ENCODE data around the gene CD52.

The CD52 gene

GRCh38 chr1:26335774-26336476 lies 18.2 kb downstream of the CD52 start:
- DNase-seq (ENCODE audit: low read depth), result no peak

GRCh38 chr1:26336477-26337205 lies 18.9 kb downstream of the CD52 start:
- DNase-seq (ENCODE audit: low read depth), result no peak

- no peak for DNase-seq (ENCODE audit: low read depth)
These were observed 19.4 kb downstream of the CD52 start for GRCh38 chr1:26337206-26337535.

DNA sequence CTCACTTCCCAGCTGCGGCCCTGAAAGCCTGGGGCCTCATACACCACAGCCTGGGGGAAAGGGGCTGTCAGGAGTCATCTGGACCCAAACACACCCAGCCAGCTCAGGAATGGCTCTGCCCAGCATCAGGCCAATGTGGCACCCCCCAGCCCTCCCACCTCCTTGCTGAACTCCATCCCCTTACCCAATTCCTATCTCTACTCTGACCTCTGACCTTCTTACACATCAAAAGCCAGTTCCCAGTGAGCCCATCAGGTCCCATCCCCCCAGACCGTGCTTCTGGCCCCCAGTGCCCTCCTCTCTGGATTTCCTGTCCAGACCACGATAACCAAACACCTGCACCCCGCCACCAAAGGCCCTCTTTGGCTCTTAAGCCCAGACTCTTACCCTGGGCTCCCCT lies 19.9 kb downstream of the CD52 start:
- no peak for DNase-seq (ENCODE audit: low read depth)

DNA sequence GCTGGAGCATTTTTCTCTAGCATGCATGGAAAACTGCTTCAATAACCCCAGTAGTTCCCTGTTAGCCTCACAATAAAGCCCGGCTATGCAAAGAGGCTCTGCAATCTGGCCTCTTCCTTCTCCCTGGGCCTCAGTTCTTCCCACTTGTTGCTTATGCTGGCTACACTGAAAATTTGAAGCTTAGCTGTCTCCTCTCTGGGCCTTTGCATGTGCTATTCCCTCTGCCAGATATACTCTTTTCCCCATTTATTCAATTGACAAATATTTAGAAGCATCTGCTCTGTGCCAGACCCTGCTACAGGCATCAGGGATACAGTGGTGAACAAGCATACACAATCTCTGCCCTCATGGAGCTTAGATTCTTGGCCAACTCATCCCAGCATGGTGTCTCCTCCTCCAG lies 20.9 kb downstream of the CD52 start:
- DNase-seq (ENCODE audit: low read depth), result no peak

DNA sequence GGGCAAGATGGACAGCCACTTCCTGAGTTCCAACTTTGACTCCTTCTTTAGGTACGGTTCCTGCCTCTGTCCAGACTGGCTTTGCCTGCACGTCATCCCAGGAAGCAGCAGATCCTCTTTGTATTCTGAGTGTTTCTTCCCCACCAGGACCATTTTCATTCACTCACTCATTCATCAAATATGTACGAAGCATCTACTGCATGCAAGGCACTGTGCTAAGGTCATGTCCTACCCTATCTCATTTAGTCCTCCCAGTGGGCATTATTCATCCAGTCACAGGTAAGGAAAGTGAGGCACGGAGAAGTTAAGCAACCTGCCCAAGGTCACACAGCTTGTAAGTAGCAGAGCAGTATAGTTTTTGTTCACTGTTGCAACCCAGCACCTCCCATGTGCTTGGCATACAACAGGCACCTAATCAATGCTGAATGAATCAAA lies 22.3 kb downstream of the CD52 start:
- DNase-seq (ENCODE audit: low read depth), result no peak

DNA sequence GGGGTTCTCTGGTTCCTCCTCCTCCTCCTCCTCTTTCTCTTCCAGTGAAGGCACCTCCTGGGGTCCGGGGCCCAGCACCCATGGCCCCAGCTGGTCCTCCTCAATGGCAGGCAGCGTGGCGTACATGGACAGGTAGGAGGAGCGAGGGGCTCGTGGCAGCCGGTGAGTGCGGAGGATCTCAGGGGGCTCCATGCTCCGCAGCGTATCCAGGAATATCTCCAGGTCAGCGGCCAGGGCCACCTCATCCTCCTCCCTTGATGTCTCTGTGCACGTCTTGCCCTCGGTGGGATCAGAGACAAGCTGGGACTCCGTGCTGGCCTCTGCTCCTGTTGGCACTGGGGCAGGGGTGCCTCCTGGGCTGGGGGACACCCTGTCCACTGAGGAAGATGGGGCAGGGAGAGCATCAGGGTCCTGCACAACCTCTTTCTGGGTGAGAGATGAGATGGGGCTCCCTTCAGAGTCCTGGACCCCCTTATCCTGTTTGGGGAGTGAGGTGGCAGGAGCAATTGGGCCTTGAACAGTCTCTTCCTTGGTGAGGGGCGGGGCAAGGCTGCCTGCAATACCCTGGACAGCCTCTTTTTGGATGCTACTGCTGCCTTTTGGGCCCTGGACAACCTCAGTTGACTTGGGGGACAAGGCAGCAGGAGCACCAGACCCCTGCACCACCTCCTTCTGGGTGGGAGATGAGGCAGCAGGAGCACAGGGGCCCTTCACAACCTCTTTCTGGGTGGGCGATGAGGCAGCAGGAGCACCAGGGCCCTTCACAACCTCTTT lies 26.6 kb downstream of the CD52 start:
- DNase-seq (ENCODE audit: low read depth), result no peak

GRCh38 chr1:26345718-26346117 lies 28.0 kb downstream of the CD52 start:
- DNase-seq (ENCODE audit: low read depth), result no peak

DNA sequence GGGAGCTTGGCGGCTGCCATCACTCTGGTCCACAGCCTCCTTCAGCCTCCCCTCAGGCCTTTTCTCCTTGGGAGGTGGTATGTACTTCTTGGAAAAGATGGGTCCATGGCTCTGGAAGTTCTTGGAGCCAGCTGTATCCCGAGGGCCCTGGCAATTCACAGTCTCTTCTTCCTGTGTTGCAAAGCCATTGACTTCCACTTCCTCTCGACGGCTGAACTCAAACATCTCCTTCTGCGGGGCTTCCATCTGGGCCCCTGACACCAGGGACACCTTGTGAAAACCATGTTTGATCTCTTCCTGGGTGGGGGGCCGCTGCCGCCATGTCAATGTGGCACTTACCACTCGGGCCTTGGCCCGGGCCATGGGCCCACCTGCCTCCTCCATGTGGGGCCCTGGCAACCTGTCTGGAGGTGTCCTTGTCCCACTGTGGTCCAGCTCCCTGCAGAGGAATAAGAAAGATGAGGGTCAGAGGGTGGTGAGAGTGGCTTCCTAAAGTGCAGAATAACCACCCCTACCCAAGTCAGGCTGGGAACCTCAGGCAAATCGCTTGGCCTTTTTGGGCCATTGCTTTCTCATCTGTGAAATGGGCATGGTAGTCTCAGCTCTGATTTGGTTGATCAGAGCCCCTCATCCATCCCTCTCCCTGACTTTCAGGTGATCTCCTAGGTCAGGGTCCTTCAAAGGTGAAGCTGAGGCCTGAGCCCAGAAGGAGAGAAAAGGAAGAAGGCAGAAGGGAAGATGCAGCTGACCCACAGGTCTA lies 28.7 kb downstream of the CD52 start:
- DNase-seq (ENCODE audit: low read depth), result no peak

DNA sequence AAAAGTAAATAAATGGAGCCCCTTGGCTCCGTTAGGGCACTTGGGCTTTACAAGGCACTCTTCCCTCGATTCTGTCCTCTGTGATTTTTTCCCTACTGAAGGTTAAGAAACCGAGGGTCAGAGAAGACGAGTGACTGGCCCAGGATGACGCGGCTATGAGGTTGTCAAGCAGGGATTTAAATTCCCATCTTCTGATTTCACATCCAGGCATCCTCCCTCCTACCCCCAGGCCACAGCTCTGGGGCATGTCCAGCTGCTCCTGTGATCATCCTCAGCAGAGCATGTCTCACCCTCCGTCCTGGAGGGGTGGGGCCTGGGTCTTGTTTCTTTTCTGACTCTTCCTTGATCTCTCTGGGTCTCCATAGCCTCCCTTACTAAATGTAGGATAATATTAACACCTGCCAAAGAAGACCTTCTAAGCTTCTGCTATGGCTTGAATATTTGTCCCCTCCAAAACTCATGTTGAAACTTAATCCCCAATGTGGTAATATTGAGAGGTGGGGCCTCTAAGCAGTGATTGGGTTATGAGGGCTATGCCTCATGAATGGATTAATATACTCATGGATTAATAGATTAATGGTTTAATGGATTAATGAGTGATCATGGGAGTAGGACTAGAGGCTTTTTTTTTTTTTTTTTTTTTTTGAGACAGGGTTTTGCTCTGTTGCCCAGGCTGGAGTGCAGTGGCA lies 31.6 kb downstream of the CD52 start:
- DNase-seq (ENCODE audit: low read depth), result peak; percentile 60

DNA sequence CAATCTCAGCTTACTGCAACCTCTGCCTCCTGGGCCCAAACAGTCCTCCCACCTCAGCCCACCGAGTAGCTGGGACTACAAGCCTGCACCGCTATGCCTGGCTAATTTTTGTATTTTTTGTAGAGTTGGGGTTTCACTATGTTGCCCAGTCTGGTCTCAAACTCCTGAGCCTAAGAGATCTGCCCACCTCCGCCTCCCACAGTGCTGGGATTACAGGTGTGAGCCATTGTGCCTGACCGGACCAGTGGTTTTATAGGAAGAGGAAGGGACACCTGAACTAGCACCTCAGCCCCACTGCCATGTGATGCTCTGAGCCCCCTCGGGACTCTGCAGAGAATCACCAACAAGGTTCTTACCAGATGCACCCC lies 32.1 kb downstream of the CD52 start:
- DNase-seq (ENCODE audit: low read depth), result no peak

GRCh38 chr1:26350343-26350700 lies 32.6 kb downstream of the CD52 start:
- DNase-seq (ENCODE audit: low read depth), result no peak

GRCh38 chr1:26350701-26351589 lies 33.2 kb downstream of the CD52 start:
- DNase-seq (ENCODE audit: low read depth), result no peak

DNA sequence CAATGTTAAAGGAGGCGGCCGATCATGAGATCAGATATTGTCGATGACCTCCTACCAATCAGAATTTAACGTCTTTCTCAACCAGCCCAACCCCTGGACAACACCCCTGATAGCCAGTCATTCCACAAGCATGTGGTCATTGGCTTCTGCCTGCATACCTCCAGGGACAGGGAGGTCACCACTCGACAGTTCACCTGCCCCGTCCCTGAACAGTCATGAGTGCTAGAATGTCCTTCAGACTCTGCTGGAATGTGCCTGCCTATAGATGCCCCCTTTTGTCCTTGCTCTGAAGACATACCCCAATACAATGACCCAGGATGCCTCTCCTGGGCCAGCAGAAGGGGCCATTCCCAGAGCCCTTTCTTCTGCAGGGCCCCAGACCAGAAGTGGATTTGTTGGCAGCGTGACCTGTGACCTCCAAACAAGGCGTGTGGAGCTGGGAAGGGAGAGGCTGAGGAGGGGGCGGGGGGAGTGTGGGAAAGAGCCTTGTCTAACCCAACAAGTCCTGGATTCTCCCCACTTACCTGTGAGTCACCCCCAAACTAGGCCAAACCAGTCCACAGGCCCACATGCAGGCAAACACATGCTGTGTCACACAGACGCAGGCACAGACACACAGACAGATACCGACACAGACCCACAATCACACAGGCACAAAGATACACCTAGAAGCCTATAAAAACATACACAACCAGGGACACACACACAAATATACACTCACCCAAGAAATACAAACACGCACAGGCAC lies 34.0 kb downstream of the CD52 start:
- DNase-seq (ENCODE audit: low read depth), result no peak

- DNase-seq (ENCODE audit: low read depth), result no peak
These were observed 34.6 kb downstream of the CD52 start for GRCh38 chr1:26352338-26352679.

DNA sequence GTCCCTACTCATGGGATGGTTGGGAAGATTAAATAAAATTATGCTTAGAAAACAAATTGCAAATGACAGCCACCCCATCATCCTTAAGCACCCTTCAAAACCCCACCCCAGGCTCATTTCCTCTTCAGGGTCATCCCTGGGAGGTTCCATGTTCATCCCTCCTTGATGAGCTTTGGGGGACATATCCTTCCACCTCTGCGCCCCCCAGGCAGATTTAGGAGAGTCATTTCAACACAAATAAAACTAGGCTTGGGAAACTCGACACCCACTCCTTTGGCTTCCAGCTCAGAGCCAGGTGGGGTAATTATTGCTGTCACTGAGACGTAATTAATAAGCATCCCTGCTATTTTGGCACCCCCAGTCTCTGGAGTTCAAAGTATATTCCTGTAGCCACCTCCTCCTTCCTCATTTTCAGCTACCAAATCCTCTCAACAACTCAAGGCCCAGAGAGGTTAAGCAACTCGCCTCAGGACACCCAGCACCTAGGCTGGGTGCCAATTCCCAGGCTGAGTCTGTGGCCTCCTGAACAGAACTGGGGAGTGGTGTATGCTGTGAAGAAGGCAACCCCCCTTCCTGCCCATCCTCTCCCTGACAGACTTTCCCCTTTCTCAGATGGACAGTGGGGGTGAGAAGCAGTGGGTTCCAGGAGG lies 35.6 kb downstream of the CD52 start:
- DNase-seq (ENCODE audit: low read depth), result no peak

DNA sequence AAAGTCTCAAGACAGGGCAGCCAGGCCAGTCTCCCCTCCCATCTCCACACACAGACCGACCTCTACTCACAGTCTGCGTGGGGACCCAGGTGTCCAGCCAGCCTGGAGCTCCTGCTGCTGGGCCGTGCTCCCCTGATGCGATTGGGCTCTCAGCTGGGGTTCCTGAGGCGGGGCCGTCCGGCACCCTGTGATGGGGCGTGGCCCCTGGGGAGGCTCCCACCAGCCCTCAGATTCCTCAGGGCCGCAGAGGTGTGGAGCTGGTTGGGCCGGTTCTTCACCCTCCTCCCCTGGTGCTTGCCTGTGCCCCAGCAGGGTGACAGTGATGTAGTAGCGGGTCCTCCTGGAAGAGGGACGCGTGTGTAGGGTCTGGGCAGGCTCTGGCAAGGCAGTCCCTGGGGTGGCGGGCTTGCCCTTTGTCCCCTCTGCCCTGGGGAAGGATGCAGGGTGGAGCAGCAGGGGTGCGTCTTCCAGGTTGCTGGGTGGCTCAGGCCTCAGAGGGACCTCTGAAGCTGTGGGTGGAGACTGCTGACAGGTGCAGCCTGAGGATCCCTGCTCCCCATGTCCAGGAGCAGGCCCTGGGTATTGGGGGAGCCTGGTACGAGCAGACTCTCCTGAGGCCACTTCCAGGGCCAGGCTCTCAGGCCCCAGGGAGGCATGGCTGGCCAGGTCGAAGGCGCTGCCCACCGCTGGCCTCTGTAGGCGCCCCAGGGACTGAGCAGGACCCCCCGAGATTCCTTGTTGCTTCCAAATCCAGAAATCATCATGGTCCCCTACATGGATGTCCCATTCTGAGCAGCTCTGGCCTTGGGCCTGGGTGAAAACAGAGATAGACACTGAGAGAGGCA lies 36.4 kb downstream of the CD52 start, which contains the start of gene CRYBG2:
Gene CRYBG2 (minus strand): TSS at position 155 of the 845 bp plus-strand sequence. CDS start 7,473 bp downstream, outside the sequence.
- no peak for DNase-seq (ENCODE audit: low read depth)

DNA sequence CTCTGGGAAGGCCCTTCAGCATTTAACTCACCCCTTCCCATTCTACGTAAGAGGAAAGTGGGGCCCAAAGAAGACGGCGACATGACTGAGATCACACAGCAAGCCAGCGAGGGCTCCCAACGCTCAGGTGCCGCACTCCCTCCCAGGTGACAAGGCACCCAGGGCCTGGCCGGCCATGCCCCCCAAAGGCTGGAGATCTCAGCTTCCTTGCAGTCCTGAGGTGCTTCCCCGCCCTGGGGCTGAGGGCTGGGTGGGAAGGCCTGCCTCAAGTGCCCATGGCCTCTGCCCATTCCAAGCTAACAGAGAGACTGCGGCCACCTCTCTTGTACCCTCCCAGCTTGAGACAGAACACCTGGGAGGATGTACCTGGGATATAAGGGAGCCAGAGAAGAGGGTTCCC lies 37.2 kb downstream of the CD52 start:
- DNase-seq (ENCODE audit: low read depth), result no peak

DNA sequence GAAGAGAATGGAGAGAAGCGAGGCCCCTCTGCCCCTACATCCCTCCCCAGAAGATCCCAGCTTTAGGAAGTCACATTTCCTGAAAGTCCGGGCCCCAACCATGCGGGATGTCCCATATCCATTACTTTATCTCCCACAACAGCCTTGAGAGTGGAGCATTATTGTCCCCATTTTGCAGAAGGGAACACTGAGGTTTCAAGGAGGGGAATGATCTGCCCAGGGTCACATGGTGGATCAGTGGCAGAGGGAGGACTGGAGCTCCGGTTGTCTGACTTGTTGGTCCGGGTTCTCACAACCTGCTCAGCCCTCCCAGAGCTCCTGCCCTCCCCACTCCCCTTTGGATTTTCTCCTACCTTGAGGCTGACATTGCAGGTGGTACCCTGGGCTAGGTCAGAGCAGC lies 38.3 kb downstream of the CD52 start:
- no peak for DNase-seq (ENCODE audit: low read depth)

Measured in non-pigmented ciliary epithelial cell (primary cell).